Measurements from ENCODE around the gene CERKL. TPM values are rescaled to one million over a fixed set of nuclear protein-coding genes. Genes with fewer than 3 reads are reported as not detected.

Gene CERKL
- polyA plus RNA-seq, 1 experiment: 0.06 TPM

GRCh38 chr2:181575650-181576025, 81.3 kb downstream of the CERKL start:
- POLR2A ChIA-PET: no interaction called here
- CTCF ChIA-PET: interaction anchor here (0.5 to 1.2 kb wide), 2 partner anchors 9 to 472 kb away, joined by 3 to 6 read pairs; no protein-coding TSS in a partner anchor
- Histone ChIP-seq H3K4me3 (ENCODE audit: low read depth, low read length) (no peak overlapping the region), H3K36me3 (ENCODE audit: control insufficient read depth, insufficient read depth, low read length) (no peaks in the 10 kb centered on the region), H3K27me3 (ENCODE audit: control insufficient read depth, insufficient read depth, low read length) (peaks cover 4% of the 10 kb centered on the region)
- no peak for TF ChIP-seq CTCF (IDR thresholded peaks at IDR 0.05; ENCODE audit: insufficient read depth, low read depth, low read length)
- no peak for DNase-seq (ENCODE audit: low read depth)

GRCh38 chr2:181575024-181575649, 81.8 kb downstream of the CERKL start:
- peaks cover 4% of the 10 kb centered on the region for H3K27me3 ChIP-seq (ENCODE audit: control insufficient read depth, insufficient read depth, low read length)
- no peak for TF ChIP-seq CTCF (IDR thresholded peaks at IDR 0.05; ENCODE audit: insufficient read depth, low read depth, low read length)
- ChIA-PET POLR2A (no interaction called here), CTCF (interaction anchor here (1.2 kb wide), 1 partner anchor 472 kb away, joined by 3 read pairs; no protein-coding TSS in a partner anchor)
- no peak overlapping the region for H3K4me3 ChIP-seq (ENCODE audit: low read depth, low read length)
- no peak for DNase-seq (ENCODE audit: low read depth)
- no peaks in the 10 kb centered on the region for H3K36me3 ChIP-seq (ENCODE audit: control insufficient read depth, insufficient read depth, low read length)

- POLR2A ChIA-PET: no interaction called here
- no peaks in the 10 kb centered on the region for H3K36me3 ChIP-seq (ENCODE audit: control insufficient read depth, insufficient read depth, low read length)
- no peak overlapping the region for H3K4me3 ChIP-seq (ENCODE audit: low read depth, low read length)
- H3K27me3 ChIP-seq (ENCODE audit: control insufficient read depth, insufficient read depth, low read length): peaks cover 4% of the 10 kb centered on the region
- DNase-seq (ENCODE audit: low read depth): no peak
- CTCF ChIA-PET: interaction anchor here (1.8 to 2.0 kb wide), 2 partner anchors 9 to 140 kb away, joined by 7 to 16 read pairs; no protein-coding TSS in a partner anchor
- no peak for TF ChIP-seq CTCF (IDR thresholded peaks at IDR 0.05; ENCODE audit: insufficient read depth, low read depth, low read length)
These were observed 82.6 kb downstream of the CERKL start for GRCh38 chr2:181574321-181574720.

- TF ChIP-seq CTCF (IDR thresholded peaks at IDR 0.05; ENCODE audit: insufficient read depth, low read depth, low read length): peak; percentile 52
- no peak for DNase-seq (ENCODE audit: low read depth)
- Histone ChIP-seq H3K27me3 (ENCODE audit: control insufficient read depth, insufficient read depth, low read length) (peaks cover 4% of the 10 kb centered on the region), H3K4me3 (ENCODE audit: low read depth, low read length) (no peak overlapping the region), H3K36me3 (ENCODE audit: control insufficient read depth, insufficient read depth, low read length) (no peaks in the 10 kb centered on the region)
- ChIA-PET CTCF (interaction anchor here (0.6 to 2.0 kb wide), 10 partner anchors 10 to 1448 kb away, joined by 3 to 16 read pairs (median 4); no protein-coding TSS in a partner anchor), POLR2A (no interaction called here)
These were observed 83.7 kb downstream of the CERKL start for GRCh38 chr2:181573140-181573736.

GRCh38 chr2:181570833-181571661, 85.9 kb downstream of the CERKL start:
- peak; percentile 29 for TF ChIP-seq CTCF (IDR thresholded peaks at IDR 0.05; ENCODE audit: insufficient read depth, low read depth, low read length)
- H3K4me3 ChIP-seq (ENCODE audit: low read depth, low read length): no peak overlapping the region
- CTCF ChIA-PET: interaction anchor here (0.6 to 1.8 kb wide), 5 partner anchors 34 to 1475 kb away, joined by 3 to 7 read pairs (median 3); no protein-coding TSS in a partner anchor
- H3K27me3 ChIP-seq (ENCODE audit: control insufficient read depth, insufficient read depth, low read length): no peaks in the 10 kb centered on the region; the same call in 1 of the 2 replicates
- H3K36me3 ChIP-seq (ENCODE audit: control insufficient read depth, insufficient read depth, low read length): no peaks in the 10 kb centered on the region
- DNase-seq (ENCODE audit: low read depth): no peak
- POLR2A ChIA-PET: no interaction called here

All from BJ (cell line).